Lower lobe of right lung (tissue), 2 donors: ENCODE measurements around the gene TMEM59. TPM values are rescaled to one million over a fixed set of nuclear protein-coding genes. Genes with fewer than 3 reads are reported as not detected.
"Not testable (repeated sequence)": the region's sequence is repeated elsewhere in the genome, so short reads cannot be mapped to it uniquely, and the experiment has no call there.

Source experiments
- ATAC-seq, 2 donors: fragments of 200-7000 bp; cut with Tn5 transposase; one replicate each; pipeline ENCODE4 v1.9.1; 2020 to 2022; ENCODE audit warnings: mild to moderate bottlenecking in 2 of 2, moderate library complexity in 2 of 2
- DNase-seq: peaks from one replicate; pipeline ENCODE4 v3.0.0-alpha.2; 2020
- H3K27ac ChIP-seq: fragments of 200-600 bp; one replicate; pipeline ENCODE4 v1.8.0; 2022
- H3K27me3 ChIP-seq: fragments of 200-600 bp; one replicate; pipeline ENCODE4 v1.8.0; 2022; ENCODE audit warnings: low read depth
- H3K36me3 ChIP-seq: fragments of 200-600 bp; one replicate; pipeline ENCODE4 v1.8.0; 2022; ENCODE audit warnings: mild to moderate bottlenecking
- H3K4me1 ChIP-seq: fragments of 200-600 bp; one replicate; pipeline ENCODE4 v1.8.0; 2022
- H3K4me3 ChIP-seq: fragments of 200-600 bp; one replicate; pipeline ENCODE4 v1.8.0; 2022; ENCODE audit warnings: mild to moderate bottlenecking
- H3K9me3 ChIP-seq: fragments of 200-600 bp; one replicate; pipeline ENCODE4 v1.8.0; 2022
- CTCF ChIP-seq: fragments of 200-600 bp; IDR thresholded peaks from one replicate; pipeline ENCODE4 v1.8.0; 2022; ENCODE audit warnings: antibody characterized with exemption, mild to moderate bottlenecking
- intact Hi-C: fragments of 100-400 bp; cut with DNase I; formaldehyde crosslinking; loops from one replicate; pipeline ENCODE4 v1.11.0; 2022
- total RNA-seq: library from RNA; stranded (reverse); fragmentation: NEBNext Ultra II Directional; extraction: Animal tissue kit (Norgen Biotek cat#: 25700); gene quantifications from one replicate; pipeline ENCODE4 v1.2.1, GENCODE V29; 2021
- donor health status: DM: no; HTN: yes; CAD: no; lungs with severe emphysema.

TMEM59 gene
- total RNA-seq, 1 donor from 2014 or later, result 475 TPM

DNA sequence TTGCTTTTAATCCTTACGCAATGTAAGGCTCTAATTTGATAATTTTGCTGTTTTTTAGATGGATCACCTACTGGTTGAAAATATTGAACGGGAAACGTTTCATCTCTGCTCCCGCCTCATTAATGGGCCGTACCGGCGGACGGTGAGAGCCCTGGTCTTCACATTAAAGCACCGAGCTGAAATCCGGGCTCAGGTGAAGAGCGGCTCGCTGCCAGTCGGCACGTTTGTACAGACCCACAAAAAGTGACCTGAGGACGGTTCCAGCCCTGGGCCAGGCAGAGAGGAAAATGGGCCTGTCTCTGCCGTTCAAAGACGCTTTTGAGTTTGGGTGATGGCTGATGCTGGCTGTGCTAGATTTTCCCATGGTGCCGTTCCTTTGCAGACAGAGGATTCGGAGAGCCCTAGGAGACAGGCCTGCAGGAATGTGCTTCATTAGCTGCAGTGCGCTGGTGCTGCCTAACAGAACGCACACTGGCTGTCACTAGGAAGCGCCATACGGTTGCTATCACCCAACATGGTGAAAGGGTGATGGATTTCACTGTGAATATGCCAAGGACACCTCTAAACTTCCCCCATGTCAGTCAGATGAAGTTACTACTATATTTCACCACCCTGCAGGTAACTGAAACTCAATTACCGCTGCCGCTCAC, 43.3 kb upstream of the TMEM59 start:
- Histone ChIP-seq H3K4me1 (peaks cover 20% of the 10 kb centered on the region), H3K27me3 (no peaks in the 10 kb centered on the region), H3K36me3 (peaks cover 6% of the 10 kb centered on the region), H3K9me3 (no peaks in the 10 kb centered on the region), H3K4me3 (peak overlapping the region; percentile 0), H3K27ac (no peak overlapping the region)
- ATAC-seq (peak in 1 of 2 donors; percentile 11), DNase-seq (no peak)
- TF ChIP-seq CTCF, result no peak
- intact Hi-C loops, result no loop called here

- ATAC-seq, result peak; percentile 60 to 80
- H3K27ac ChIP-seq, result no peak overlapping the region
- intact Hi-C loops, result no loop called here
- H3K4me1 ChIP-seq, result peaks cover 20% of the 10 kb centered on the region
- no peak for TF ChIP-seq CTCF
- peaks cover 6% of the 10 kb centered on the region for H3K36me3 ChIP-seq
- no peak for DNase-seq
- peak overlapping the region; percentile 0 for H3K4me3 ChIP-seq
- H3K27me3 ChIP-seq, result no peaks in the 10 kb centered on the region
- H3K9me3 ChIP-seq, result no peaks in the 10 kb centered on the region
Measured at GRCh38 chr1:54095546-54096226, 42.7 kb upstream of the TMEM59 start.

- intact Hi-C loops, H3K9me3 ChIP-seq, DNase-seq, H3K27me3 ChIP-seq, H3K27ac ChIP-seq, H3K4me3 ChIP-seq, ATAC-seq, H3K36me3 ChIP-seq: not testable (repeated sequence)
- peaks cover 20% of the 10 kb centered on the region for H3K4me1 ChIP-seq
Measured at GRCh38 chr1:54094730-54095105, 41.7 kb upstream of the TMEM59 start.

DNA sequence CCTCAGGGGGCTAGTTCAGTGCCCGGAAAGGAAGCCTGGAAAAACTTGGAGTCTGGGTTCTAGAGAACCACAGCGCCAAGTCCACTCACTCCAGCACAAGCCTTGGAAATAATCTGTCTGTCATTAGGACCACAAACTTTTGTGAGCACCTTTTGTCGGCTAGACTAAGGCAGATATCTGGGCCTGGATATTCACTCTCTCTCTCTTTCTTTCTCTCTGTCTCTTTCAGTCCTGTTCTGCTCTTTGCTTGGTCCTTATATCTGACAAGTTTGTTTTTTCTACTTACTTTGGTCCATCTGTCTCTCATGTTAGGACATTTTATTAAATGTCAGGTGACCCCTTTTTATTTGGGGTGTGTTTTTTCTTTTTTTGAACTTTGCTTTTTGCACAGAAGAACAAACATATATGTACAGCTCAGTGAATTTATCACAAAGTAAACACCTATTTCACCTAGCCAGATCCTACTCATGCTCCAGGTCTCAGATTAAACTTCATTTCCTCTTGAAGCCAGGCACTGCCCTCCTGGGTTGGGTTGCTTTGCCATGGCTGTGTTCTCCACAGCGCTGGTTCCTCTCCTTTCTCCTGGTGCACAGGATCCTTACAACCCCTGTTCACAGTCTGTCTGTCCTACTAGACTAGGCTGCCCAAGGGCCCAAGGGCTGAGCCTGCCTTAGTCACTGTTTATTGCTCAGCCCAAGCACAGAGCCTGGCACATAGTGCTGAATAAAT, 41.2 kb upstream of the TMEM59 start:
- ATAC-seq (no peak), DNase-seq (no peak)
- intact Hi-C loops, result no loop called here
- no peaks in the 10 kb centered on the region for H3K9me3 ChIP-seq
- H3K4me3 ChIP-seq, result no peak overlapping the region
- H3K36me3 ChIP-seq, result peaks cover 10% of the 10 kb centered on the region
- TF ChIP-seq CTCF, result no peak
- H3K27ac ChIP-seq, result no peak overlapping the region
- H3K27me3 ChIP-seq, result no peaks in the 10 kb centered on the region
- H3K4me1 ChIP-seq, result peaks cover 20% of the 10 kb centered on the region

DNA sequence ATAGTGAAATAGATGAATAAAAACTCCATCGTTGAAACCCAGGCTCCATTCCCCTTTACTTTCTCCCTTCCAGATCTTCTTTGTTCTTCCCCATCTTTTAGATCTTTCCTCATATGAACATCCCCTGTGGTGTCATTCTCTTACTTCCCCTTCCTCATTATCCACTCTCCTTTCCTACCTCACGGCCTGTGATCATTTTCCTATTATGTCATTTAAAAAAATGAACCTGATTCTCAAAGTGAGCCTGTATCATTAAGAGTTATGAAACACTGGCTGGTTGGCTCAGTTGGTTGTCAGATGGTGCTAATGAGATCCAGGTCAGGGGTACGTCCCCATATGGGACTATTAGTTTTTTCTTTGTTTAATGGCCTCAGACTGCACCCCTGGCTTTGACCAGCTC, 38.7 kb upstream of the TMEM59 start:
- Histone ChIP-seq H3K36me3 (peaks cover 9% of the 10 kb centered on the region), H3K4me3 (no peak overlapping the region), H3K9me3 (no peaks in the 10 kb centered on the region), H3K27ac (no peak overlapping the region), H3K27me3 (no peaks in the 10 kb centered on the region), H3K4me1 (peaks cover 18% of the 10 kb centered on the region)
- DNase-seq (no peak), ATAC-seq (no peak)
- no peak for TF ChIP-seq CTCF
- intact Hi-C loops, result no loop called here

DNA sequence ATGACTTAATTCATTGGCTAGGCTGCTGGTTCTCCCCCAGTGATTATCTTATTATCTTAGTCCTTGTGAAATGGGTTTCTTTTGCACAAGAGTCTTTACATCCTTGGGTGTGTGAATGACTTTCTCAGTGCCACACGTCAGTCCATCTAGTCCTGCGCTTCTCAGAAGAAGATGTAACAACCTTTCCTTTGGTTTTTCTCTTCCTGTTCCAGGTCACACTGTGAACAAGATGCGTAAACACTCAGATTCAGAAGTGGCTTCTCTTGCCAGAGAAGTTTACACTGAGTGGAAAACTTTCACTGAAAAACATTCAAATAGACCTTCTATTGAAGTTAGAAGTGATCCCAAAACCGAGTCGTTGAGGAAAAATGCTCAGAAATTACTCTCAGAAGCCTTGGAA, 35.4 kb upstream of the TMEM59 start:
- no peaks in the 10 kb centered on the region for H3K9me3 ChIP-seq
- no peaks in the 10 kb centered on the region for H3K27me3 ChIP-seq
- DNase-seq, result no peak
- peak overlapping the region; percentile 22 for H3K4me3 ChIP-seq
- H3K27ac ChIP-seq, result peak overlapping the region; percentile 42
- H3K36me3 ChIP-seq, result peaks cover 4% of the 10 kb centered on the region
- H3K4me1 ChIP-seq, result no peaks in the 10 kb centered on the region
- TF ChIP-seq CTCF, result no peak
- ATAC-seq, result peak in 1 of 2 donors; percentile 80
- intact Hi-C loops, result no loop called here
